OCI-LY3 (cell line): ENCODE measurements around the gene MYH16.

Source experiments
- CTCF ChIP-seq: fragments of 200-600, 300-600 bp; sonication (generic); IDR thresholded peaks from 2 replicates; pipeline ENCODE4 v1.5.1; 2014; ENCODE audit warnings: antibody characterized with exemption, low read length, low read depth
- EZH2phosphoT487 ChIP-seq: fragments of 200-600 bp; shearing (Covaris generic); IDR thresholded peaks from 2 replicates; pipeline ENCODE4 v1.6.1; 2018; ENCODE audit warnings: antibody characterized with exemption, mixed run types, low read depth

DNA sequence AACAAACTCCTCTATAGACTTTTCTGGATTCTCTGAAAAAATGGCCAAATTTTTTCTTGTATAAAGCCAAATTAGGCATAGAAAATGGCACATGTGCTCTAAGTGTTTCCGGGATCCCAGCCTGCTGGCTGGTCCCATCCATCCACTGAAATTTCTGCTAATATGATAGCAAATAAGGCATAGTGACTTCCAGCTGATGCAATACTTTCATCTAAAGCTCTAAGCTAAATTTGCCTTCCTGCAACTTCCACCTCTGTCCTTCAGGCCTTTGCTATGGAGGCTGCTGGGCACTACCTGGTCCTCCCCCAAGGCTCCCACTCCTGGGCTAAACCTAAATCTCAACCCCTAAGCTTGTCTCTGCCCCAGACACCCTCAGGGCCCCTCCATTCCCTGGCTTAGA lies 20.5 kb downstream of the MYH16 start:
- TF ChIP-seq CTCF = no peak
- TF ChIP-seq EZH2phosphoT487 = no peak
